ENCODE results near the gene DNMT3B. TPM values are rescaled to one million over a fixed set of nuclear protein-coding genes. Genes with fewer than 3 reads are reported as not detected.

The DNMT3B gene
- total and polyA plus RNA-seq, 9 of the 15 experiments (the other 6 are each of a cell fraction or from before 2014, with no cell fraction given), result 9.3 to 74.8 (median 49.1) TPM

GRCh38 chr20:32841174-32841573 lies 79.0 kb downstream of the DNMT3B start (continued):
- no peak for TF ChIP-seq ZNF318 (IDR thresholded peaks at IDR 0.05; ENCODE audit: borderline replicate concordance in 1 of 2, low read depth in 1 of 2)
- no peak for TF ChIP-seq HNRNPH1 (optimal IDR thresholded peaks at IDR 0.05; ENCODE audit: low read depth, low read length)
- no peak for TF ChIP-seq RERE (CRISPR knock-in tag; IDR thresholded peaks at IDR 0.05; ENCODE audit: borderline replicate concordance)
- no peak for TF ChIP-seq ZC3H4 (CRISPR knock-in tag; IDR thresholded peaks at IDR 0.05; ENCODE audit: borderline replicate concordance)
- no peak for TF ChIP-seq ZNF764 (CRISPR knock-in tag; IDR thresholded peaks at IDR 0.05; ENCODE audit: low read depth)
- TF ChIP-seq, protein P1, sequence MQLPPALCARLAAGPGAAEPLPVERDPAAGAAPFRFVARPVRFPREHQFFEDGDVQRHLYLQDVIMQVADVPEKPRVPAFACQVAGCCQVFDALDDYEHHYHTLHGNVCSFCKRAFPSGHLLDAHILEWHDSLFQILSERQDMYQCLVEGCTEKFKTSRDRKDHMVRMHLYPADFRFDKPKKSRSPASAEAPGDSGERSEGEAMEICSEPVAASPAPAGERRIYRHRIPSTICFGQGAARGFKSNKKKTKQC (CRISPR knock-in tag; IDR thresholded peaks at IDR 0.05), result no peak

Data from K562 (cell line).